DMS114 treated with DMSO at 0.1 percent for 48 hours (cell line): ENCODE data around the gene LILRA5.
"Not testable (repeated sequence)": the region's sequence is repeated elsewhere in the genome, so short reads cannot be mapped to it uniquely, and the experiment has no call there.

Experiments
- DNase-seq: peaks from one replicate; lab custom pipeline; 2025; ENCODE audit not compliant: unreplicated experiment; lab: John Stamatoyannopoulos, UW

Gene LILRA5

GRCh38 chr19:54335164-54335563, 22.2 kb upstream of the LILRA5 start:
- no peak for DNase-seq

GRCh38 chr19:54333586-54334298, 20.8 kb upstream of the LILRA5 start:
- DNase-seq, result no peak

GRCh38 chr19:54332149-54332548, 19.2 kb upstream of the LILRA5 start:
- DNase-seq, result no peak

- no peak for DNase-seq
Measured at GRCh38 chr19:54331626-54332025, 18.7 kb upstream of the LILRA5 start.

- no peak for DNase-seq
Measured at GRCh38 chr19:54329476-54330165, 16.7 kb upstream of the LILRA5 start.

GRCh38 chr19:54328781-54329180, 15.8 kb upstream of the LILRA5 start:
- DNase-seq, result not testable (repeated sequence)

- no peak for DNase-seq
Measured at GRCh38 chr19:54325631-54326030, 12.7 kb upstream of the LILRA5 start.

GRCh38 chr19:54325194-54325621, 12.2 kb upstream of the LILRA5 start:
- DNase-seq, result peak; percentile 55

- DNase-seq, result no peak
Measured at GRCh38 chr19:54324071-54324470, 11.1 kb upstream of the LILRA5 start.

- not testable (repeated sequence) for DNase-seq
Measured at GRCh38 chr19:54322934-54323333, 10.0 kb upstream of the LILRA5 start.

- not testable (repeated sequence) for DNase-seq
Measured at GRCh38 chr19:54322295-54322694, 9.3 kb upstream of the LILRA5 start.

- DNase-seq, result no peak
Measured at GRCh38 chr19:54319892-54320670, 7.1 kb upstream of the LILRA5 start.

- DNase-seq, result no peak
Measured at GRCh38 chr19:54319049-54319448, 6.1 kb upstream of the LILRA5 start.

GRCh38 chr19:54317965-54318240, 4.9 kb upstream of the LILRA5 start:
- no peak for DNase-seq

GRCh38 chr19:54317108-54317964, 4.4 kb upstream of the LILRA5 start:
- DNase-seq, result no peak

- DNase-seq, result no peak
Measured at GRCh38 chr19:54316746-54317107, 3.8 kb upstream of the LILRA5 start.

- no peak for DNase-seq
Measured at GRCh38 chr19:54315956-54316355, 3.0 kb upstream of the LILRA5 start.

GRCh38 chr19:54312011-54312410, 955 bp downstream of the LILRA5 start:
- no peak for DNase-seq

- DNase-seq, result no peak
Measured at GRCh38 chr19:54311486-54311885, 1.5 kb downstream of the LILRA5 start.

- no peak for DNase-seq
Measured at GRCh38 chr19:54310543-54310942, 2.4 kb downstream of the LILRA5 start.

GRCh38 chr19:54309811-54310210, 3.2 kb downstream of the LILRA5 start:
- DNase-seq, result no peak
